HG02642 (cell line): ENCODE data around the gene MLLT10.

Experiments
- ATAC-seq: cut with Tn5 transposase; IDR thresholded peaks from one replicate; pipeline ENCODE4 v1.9.1; 2021; ENCODE audit warnings: mild to moderate bottlenecking; ENCODE audit not compliant: unreplicated experiment, poor library complexity

MLLT10 gene

GRCh38 chr10:21515361-21516241 lies 18.4 kb upstream of the MLLT10 start:
- no peak for ATAC-seq

- peak; percentile 72 for ATAC-seq
Observed at GRCh38 chr10:21516242-21517131, 17.5 kb upstream of the MLLT10 start.

GRCh38 chr10:21517134-21518031 lies 16.6 kb upstream of the MLLT10 start:
- ATAC-seq: peak; percentile 69

- ATAC-seq: no peak
Observed at GRCh38 chr10:21518149-21518640, 15.8 kb upstream of the MLLT10 start.

- ATAC-seq: no peak
Observed at GRCh38 chr10:21518641-21519396, 15.2 kb upstream of the MLLT10 start.

- no peak for ATAC-seq
Observed at GRCh38 chr10:21519397-21519933, 14.6 kb upstream of the MLLT10 start.

- no peak for ATAC-seq
Observed at GRCh38 chr10:21519941-21520436, 14.0 kb upstream of the MLLT10 start.

GRCh38 chr10:21520509-21520908 lies 13.5 kb upstream of the MLLT10 start:
- ATAC-seq: no peak

GRCh38 chr10:21520949-21521348 lies 13.1 kb upstream of the MLLT10 start:
- ATAC-seq: no peak

- ATAC-seq: no peak
Observed at GRCh38 chr10:21521751-21522533, 12.1 kb upstream of the MLLT10 start.

- no peak for ATAC-seq
Observed at GRCh38 chr10:21522631-21523406, 11.2 kb upstream of the MLLT10 start.

GRCh38 chr10:21523557-21524008 lies 10.4 kb upstream of the MLLT10 start:
- ATAC-seq: no peak

GRCh38 chr10:21524131-21524525 lies 9.9 kb upstream of the MLLT10 start:
- no peak for ATAC-seq

GRCh38 chr10:21524526-21525366 lies 9.3 kb upstream of the MLLT10 start:
- ATAC-seq: no peak

- ATAC-seq: peak; percentile 69
Observed at GRCh38 chr10:21525367-21526187, 8.5 kb upstream of the MLLT10 start, which contains the start of gene SKIDA1. SKIDA1 (minus strand) TSS chr10:21525682; CDS start chr10:21517822, 7,860 bp downstream.
